ENCODE results near the gene TCAP.

DNA sequence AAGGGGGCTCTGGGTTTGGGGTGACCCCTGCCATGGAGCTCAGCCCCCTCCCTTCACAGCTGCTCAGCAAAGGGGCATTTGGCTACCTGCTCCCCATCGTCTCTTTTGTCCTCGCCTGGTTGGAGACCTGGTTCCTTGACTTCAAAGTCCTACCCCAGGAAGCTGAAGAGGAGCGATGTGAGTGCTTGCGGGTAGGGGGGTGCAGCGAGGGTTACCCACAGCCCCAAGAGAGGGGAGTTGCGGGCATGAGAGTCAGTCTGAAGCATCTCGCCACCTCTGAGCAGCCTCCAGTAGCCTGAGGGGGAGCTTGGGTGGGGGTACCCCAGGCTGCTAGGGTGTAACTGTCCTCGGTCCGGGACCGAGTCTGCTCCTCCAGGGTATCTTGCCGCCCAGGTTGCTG, 6.8 kb upstream of the TCAP start:
- TF ChIP-seq, protein P1, sequence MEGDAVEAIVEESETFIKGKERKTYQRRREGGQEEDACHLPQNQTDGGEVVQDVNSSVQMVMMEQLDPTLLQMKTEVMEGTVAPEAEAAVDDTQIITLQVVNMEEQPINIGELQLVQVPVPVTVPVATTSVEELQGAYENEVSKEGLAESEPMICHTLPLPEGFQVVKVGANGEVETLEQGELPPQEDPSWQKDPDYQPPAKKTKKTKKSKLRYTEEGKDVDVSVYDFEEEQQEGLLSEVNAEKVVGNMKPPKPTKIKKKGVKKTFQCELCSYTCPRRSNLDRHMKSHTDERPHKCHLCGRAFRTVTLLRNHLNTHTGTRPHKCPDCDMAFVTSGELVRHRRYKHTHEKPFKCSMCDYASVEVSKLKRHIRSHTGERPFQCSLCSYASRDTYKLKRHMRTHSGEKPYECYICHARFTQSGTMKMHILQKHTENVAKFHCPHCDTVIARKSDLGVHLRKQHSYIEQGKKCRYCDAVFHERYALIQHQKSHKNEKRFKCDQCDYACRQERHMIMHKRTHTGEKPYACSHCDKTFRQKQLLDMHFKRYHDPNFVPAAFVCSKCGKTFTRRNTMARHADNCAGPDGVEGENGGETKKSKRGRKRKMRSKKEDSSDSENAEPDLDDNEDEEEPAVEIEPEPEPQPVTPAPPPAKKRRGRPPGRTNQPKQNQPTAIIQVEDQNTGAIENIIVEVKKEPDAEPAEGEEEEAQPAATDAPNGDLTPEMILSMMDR (IDR thresholded peaks at IDR 0.05), result no peak
- no peak for TF ChIP-seq EZH2 (IDR thresholded peaks at IDR 0.05)
- no peak for TF ChIP-seq EZH2phosphoT487 (IDR thresholded peaks at IDR 0.05)

Measured in neural progenitor cell (in vitro differentiated cells).